IMR-90 (cell line): ENCODE data around the gene PLPP4. TPM values are rescaled to one million over a fixed set of nuclear protein-coding genes. Genes with fewer than 3 reads are reported as not detected.

ENCODE experiments used
- ATAC-seq: fragments of 200-7000 bp; cut with Tn5 transposase; 2 replicates; pipeline ENCODE4 v1.9.1; 2020; ENCODE audit warnings: low read depth, mild to moderate bottlenecking, moderate library complexity
- BruUV-seq: library from RNA; stranded (reverse); fragments of 400-500 nt; replicated peaks from 2 replicates; lab custom pipeline; 2021; lab: Mats Ljungman, UMichigan
- CTCF ChIA-PET: fragments of 300-600 bp; formaldehyde crosslinking; extraction: SDS; loops from one replicate; lab custom pipeline; 2021; ENCODE audit warnings: antibody characterized with exemption; lab: Yijun Ruan, JAX
- POLR2A ChIA-PET: fragments of 300-600 bp; sonication (Branson Sonifier 250); formaldehyde crosslinking; loops from one replicate; lab custom pipeline; 2022; ENCODE audit warnings: antibody characterized with exemption; ENCODE audit not compliant: unreplicated experiment; lab: Charles Lee
- DNase-seq: peaks from one replicate; pipeline ENCODE4 v3.0.0; 2013
- H2AFZ ChIP-seq: replicated peaks from 2 replicates; pipeline ENCODE3; 2013; ENCODE audit warnings: low read length, mild to moderate bottlenecking; ENCODE audit not compliant: poor library complexity
- H2AK5ac ChIP-seq: 2 replicates; pipeline ENCODE4 v1.6.1; 2013; ENCODE audit warnings: low read depth, low read length, inconsistent platforms
- H2AK9ac ChIP-seq: replicated peaks from 2 replicates; pipeline ENCODE3; 2013; ENCODE audit warnings: mild to moderate bottlenecking, low read depth, low read length, moderate library complexity; ENCODE audit not compliant: poor library complexity
- H2BK120ac ChIP-seq: 2 replicates; pipeline ENCODE4 v1.6.1; 2013; ENCODE audit warnings: low read depth, low read length, inconsistent platforms
- H2BK15ac ChIP-seq: 3 replicates; pipeline ENCODE4 v1.6.1; 2013; ENCODE audit warnings: low read depth, low read length, inconsistent platforms
- H2BK20ac ChIP-seq: 2 replicates; pipeline ENCODE4 v1.6.1; 2013; ENCODE audit warnings: low read depth, mild to moderate bottlenecking, inconsistent platforms, low read length, moderate library complexity
- H2BK5ac ChIP-seq: 2 replicates; pipeline ENCODE4 v1.6.1; 2013; ENCODE audit warnings: mild to moderate bottlenecking, low read depth, low read length, inconsistent platforms; ENCODE audit not compliant: poor library complexity, severe bottlenecking
- H3K14ac ChIP-seq: replicated peaks from 2 replicates; pipeline ENCODE4 v1.6.1; 2013; ENCODE audit warnings: low read depth, low read length, inconsistent platforms
- H3K18ac ChIP-seq: 2 replicates; pipeline ENCODE4 v1.6.1; 2013; ENCODE audit warnings: low read depth, low read length, control low read depth
- H3K23ac ChIP-seq: 2 replicates; pipeline ENCODE4 v1.6.1; 2013; ENCODE audit warnings: low read depth, low read length, inconsistent platforms
- H3K27ac ChIP-seq: 2 replicates; pipeline ENCODE4 v1.5.1; 2013; ENCODE audit warnings: mild to moderate bottlenecking, control low read depth, low read length; ENCODE audit not compliant: insufficient read depth
- H3K27me3 ChIP-seq: 2 replicates; pipeline ENCODE4 v1.6.1; 2013; ENCODE audit warnings: low read length; ENCODE audit not compliant: control insufficient read depth, insufficient read depth
- H3K36me3 ChIP-seq: 2 replicates; pipeline ENCODE4 v1.6.1; 2013; ENCODE audit warnings: low read length, mixed read lengths; ENCODE audit not compliant: control insufficient read depth, insufficient read depth
- H3K4ac ChIP-seq: 2 replicates; pipeline ENCODE4 v1.6.1; 2013; ENCODE audit warnings: low read depth, low read length, inconsistent platforms
- H3K4me1 ChIP-seq: 2 replicates; pipeline ENCODE4 v1.6.1; 2013; ENCODE audit warnings: low read length, mixed read lengths; ENCODE audit not compliant: control insufficient read depth, insufficient read depth
- H3K4me2 ChIP-seq: 2 replicates; pipeline ENCODE4 v1.6.1; 2013; ENCODE audit warnings: low read depth, mild to moderate bottlenecking, control low read depth, low read length, moderate library complexity
- H3K4me3 ChIP-seq: 2 replicates; pipeline ENCODE4 v1.5.1; 2013; ENCODE audit warnings: low read depth, mild to moderate bottlenecking, control low read depth, low read length, moderate library complexity; ENCODE audit not compliant: insufficient read depth
- H3K56ac ChIP-seq: 2 replicates; pipeline ENCODE4 v1.6.1; 2013; ENCODE audit warnings: low read length, inconsistent platforms; ENCODE audit not compliant: insufficient read depth; ENCODE audit errors: extremely low read depth
- H3K79me1 ChIP-seq, 2 experiments: 2 replicates each; pipeline ENCODE4 v1.6.1; 2013; ENCODE audit warnings: low read length in 2 of 2, inconsistent platforms in 1 of 2, low read depth in 1 of 2
- H3K9ac ChIP-seq: 2 replicates; pipeline ENCODE4 v1.6.1; 2013; ENCODE audit warnings: low read depth, low read length, control low read depth
- H3K9me1 ChIP-seq: 2 replicates; pipeline ENCODE4 v1.6.1; 2013; ENCODE audit warnings: low read length, inconsistent platforms; ENCODE audit not compliant: insufficient read depth
- H3K9me3 ChIP-seq: 2 replicates; pipeline ENCODE4 v1.6.1; 2013; ENCODE audit warnings: low read length; ENCODE audit not compliant: control insufficient read depth, insufficient read depth
- H4K20me1 ChIP-seq: 2 replicates; pipeline ENCODE4 v1.6.1; 2013; ENCODE audit warnings: low read length, inconsistent platforms; ENCODE audit not compliant: insufficient read depth
- H4K5ac ChIP-seq: 2 replicates; pipeline ENCODE4 v1.6.1; 2013; ENCODE audit warnings: mild to moderate bottlenecking, low read depth, low read length, control low read depth
- H4K8ac ChIP-seq, 2 experiments: 2 replicates each; pipeline ENCODE4 v1.6.1; 2013; ENCODE audit warnings: low read depth in 2 of 2, low read length in 2 of 2, control low read depth in 1 of 2, inconsistent platforms in 1 of 2
- H4K91ac ChIP-seq: 2 replicates; pipeline ENCODE4 v1.6.1; 2013; ENCODE audit warnings: low read depth, low read length, inconsistent platforms; ENCODE audit not compliant: insufficient read depth
- BHLHE40 ChIP-seq: fragments of 150-350 bp; IDR thresholded peaks from 2 replicates; pipeline ENCODE4 v1.6.1; 2016; ENCODE audit warnings: mild to moderate bottlenecking, low read depth, low read length
- CEBPB ChIP-seq: IDR thresholded peaks from 2 replicates; pipeline ENCODE4 v1.6.1; 2012; ENCODE audit warnings: low read depth, low read length, improper control_type of control experiment
- CTCF ChIP-seq: conservative IDR thresholded peaks from 2 replicates; pipeline ENCODE4 v1.5.1; 2012; ENCODE audit warnings: mild to moderate bottlenecking, low read depth, low read length, improper control_type of control experiment
- MAFK ChIP-seq: IDR thresholded peaks from 2 replicates; pipeline ENCODE4 v1.6.1; 2012; ENCODE audit warnings: low read depth, low read length, improper control_type of control experiment
- MAZ ChIP-seq: IDR thresholded peaks from 2 replicates; pipeline ENCODE4 v1.6.1; 2012; ENCODE audit warnings: low read depth, mild to moderate bottlenecking, low read length, improper control_type of control experiment, moderate library complexity, borderline replicate concordance
- MXI1 ChIP-seq: IDR thresholded peaks from 2 replicates; pipeline ENCODE4 v1.6.1; 2012; ENCODE audit warnings: low read depth, mild to moderate bottlenecking, low read length, moderate library complexity, borderline replicate concordance
- POLR2A ChIP-seq: IDR thresholded peaks from 2 replicates; pipeline ENCODE4 v1.6.1; 2012; ENCODE audit warnings: mild to moderate bottlenecking, low read depth, low read length
- RAD21 ChIP-seq: IDR thresholded peaks from 2 replicates; pipeline ENCODE4 v1.6.1; 2012; ENCODE audit warnings: low read length, improper control_type of control experiment
- RCOR1 ChIP-seq: IDR thresholded peaks from 2 replicates; pipeline ENCODE4 v1.6.1; 2012; ENCODE audit warnings: mild to moderate bottlenecking, low read length, improper control_type of control experiment; ENCODE audit not compliant: insufficient replicate concordance
- SMC3 ChIP-seq: fragments of 150-350 bp; IDR thresholded peaks from 2 replicates; pipeline ENCODE4 v1.6.1; 2016; ENCODE audit warnings: low read depth, mild to moderate bottlenecking, antibody characterized with exemption, low read length, moderate library complexity
- WGBS, 2 experiments: methylation state at CpG; one replicate each; pipeline versions ENCODE4 v1.1.5 to v1.1.7; 2013; ENCODE audit warnings: missing lambda C conversion rate in 2 of 2; ENCODE audit not compliant: insufficient read length in 1 of 2; ENCODE audit errors: extremely low coverage in 2 of 2; 5-methylcytosine and 5-hydroxymethylcytosine counted together
- dilution Hi-C: fragments of 300-500 bp; cut with HindIII; formaldehyde crosslinking; loops from one replicate; pipeline ENCODE4 v1.14.3; 2018; ENCODE audit warnings: low sequenced_read_pairs; ENCODE audit not compliant: unreplicated experiment
- in situ Hi-C: fragments of 300-500 bp; cut with MboI; formaldehyde crosslinking; loops from 3 replicates; pipeline ENCODE4 v1.14.3; 2019; ENCODE audit warnings: low sequenced_read_pairs, inconsistent platforms, mixed read lengths
- intact Hi-C: fragments of 100-400 bp; cut with micrococcal nuclease; formaldehyde crosslinking; loops from 2 replicates; pipeline ENCODE4 v1.10.0; 2022
- polyA plus RNA-seq, 3 experiments: library from polyadenylated mRNA; depleted of rRNA; stranded (reverse); fragments of >200 nt; gene quantifications; 2 replicates each; pipeline ENCODE4 v1.2.3, GENCODE V29; 2012; ENCODE audit warnings: low replicate concordance in 1 of 3
- total RNA-seq: library from RNA; depleted of rRNA; stranded (reverse); fragments of >200 nt; gene quantifications from 2 replicates; pipeline ENCODE4 v1.2.3, GENCODE V29; 2012
- TF ChIP-seq, protein P1 (sequence below): fragments of 150-350 bp; IDR thresholded peaks from 2 replicates; pipeline ENCODE4 v1.6.1; 2017; ENCODE audit warnings: mild to moderate bottlenecking, antibody characterized with exemption, low read length, low read depth
- TF ChIP-seq, protein P2 (sequence below): fragments of 150-350 bp; IDR thresholded peaks from 2 replicates; pipeline ENCODE4 v1.6.1; 2016; ENCODE audit warnings: low read depth, mild to moderate bottlenecking, low read length, moderate library complexity, borderline replicate concordance

The PLPP4 gene
- total and polyA plus RNA-seq, 2 of the 4 experiments (the other 2 are of a cell fraction), result 0.18 to 0.60 TPM

- no TSS peak for BruUV-seq
- in situ Hi-C loops, result no loop called here
These were observed 152.0 kb downstream of the PLPP4 start for GRCh38 chr10:120609006-120609405.

More at GRCh38 chr10:120609006-120609405, 152.0 kb downstream of the PLPP4 start:
- H3K27me3 ChIP-seq, result no peaks in the 10 kb centered on the region
- TF ChIP-seq MAFK, result no peak
- no peak for TF ChIP-seq BHLHE40
- no peak for TF ChIP-seq MXI1
- TF ChIP-seq RCOR1, result no peak
- TF ChIP-seq, protein P1, sequence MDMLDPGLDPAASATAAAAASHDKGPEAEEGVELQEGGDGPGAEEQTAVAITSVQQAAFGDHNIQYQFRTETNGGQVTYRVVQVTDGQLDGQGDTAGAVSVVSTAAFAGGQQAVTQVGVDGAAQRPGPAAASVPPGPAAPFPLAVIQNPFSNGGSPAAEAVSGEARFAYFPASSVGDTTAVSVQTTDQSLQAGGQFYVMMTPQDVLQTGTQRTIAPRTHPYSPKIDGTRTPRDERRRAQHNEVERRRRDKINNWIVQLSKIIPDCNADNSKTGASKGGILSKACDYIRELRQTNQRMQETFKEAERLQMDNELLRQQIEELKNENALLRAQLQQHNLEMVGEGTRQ, result no peak
- no peak for TF ChIP-seq CTCF
- TF ChIP-seq, protein P2, sequence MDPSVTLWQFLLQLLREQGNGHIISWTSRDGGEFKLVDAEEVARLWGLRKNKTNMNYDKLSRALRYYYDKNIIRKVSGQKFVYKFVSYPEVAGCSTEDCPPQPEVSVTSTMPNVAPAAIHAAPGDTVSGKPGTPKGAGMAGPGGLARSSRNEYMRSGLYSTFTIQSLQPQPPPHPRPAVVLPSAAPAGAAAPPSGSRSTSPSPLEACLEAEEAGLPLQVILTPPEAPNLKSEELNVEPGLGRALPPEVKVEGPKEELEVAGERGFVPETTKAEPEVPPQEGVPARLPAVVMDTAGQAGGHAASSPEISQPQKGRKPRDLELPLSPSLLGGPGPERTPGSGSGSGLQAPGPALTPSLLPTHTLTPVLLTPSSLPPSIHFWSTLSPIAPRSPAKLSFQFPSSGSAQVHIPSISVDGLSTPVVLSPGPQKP, result no peak
- TF ChIP-seq SMC3, result no peak
- TF ChIP-seq POLR2A, result no peak
- TF ChIP-seq MAZ, result no peak
- no peak for TF ChIP-seq CEBPB
- no peak for TF ChIP-seq RAD21
- H3K79me1 ChIP-seq, result no peaks in the 10 kb centered on the region
- no peak overlapping the region for H3K4me2 ChIP-seq
- no peak overlapping the region for H3K14ac ChIP-seq
- H4K5ac ChIP-seq, result no peak overlapping the region
- H2BK120ac ChIP-seq, result no peak overlapping the region
- DNase-seq (no peak), ATAC-seq (no peak)
- ChIA-PET POLR2A (no interaction called here), CTCF (no interaction called here)
- H3K9ac ChIP-seq, result no peak overlapping the region
- 6% methylated on average over 3 of the region's 5 CpGs; no CpG with 5 or more reads in 1 of the 2 experiments for WGBS, 2 experiments
- H2BK5ac ChIP-seq, result no peak overlapping the region
- H3K36me3 ChIP-seq, result no peaks in the 10 kb centered on the region
- intact Hi-C loops, result no loop called here
- dilution Hi-C loops, result no loop called here
- H3K9me1 ChIP-seq, result no peaks in the 10 kb centered on the region
- no peak overlapping the region for H2AFZ ChIP-seq
- no peak overlapping the region for H3K23ac ChIP-seq
- no peak overlapping the region for H3K18ac ChIP-seq
- no peak overlapping the region for H4K8ac ChIP-seq
- no peaks in the 10 kb centered on the region for H3K4me1 ChIP-seq
- no peak overlapping the region for H2AK5ac ChIP-seq
- no peak overlapping the region for H3K4ac ChIP-seq
- no peak overlapping the region for H2BK15ac ChIP-seq
- H2AK9ac ChIP-seq, result no peak overlapping the region
- H2BK20ac ChIP-seq, result no peak overlapping the region
- H3K56ac ChIP-seq, result no peak overlapping the region
- H3K4me3 ChIP-seq, result no peak overlapping the region
- peaks cover 12% of the 10 kb centered on the region for H3K9me3 ChIP-seq
- H4K91ac ChIP-seq, result no peak overlapping the region
- H4K20me1 ChIP-seq, result no peaks in the 10 kb centered on the region
- H3K27ac ChIP-seq, result no peak overlapping the region
